LNCaP clone FGC (cell line): ENCODE measurements around the gene RADIL.

Source experiments
- DNase-seq: peaks from one replicate; pipeline ENCODE4 v3.0.0-alpha.2; 2011; ENCODE audit warnings: low read depth
- H3K4me3 ChIP-seq: 2 replicates; pipeline ENCODE4 v1.5.1; 2011; ENCODE audit warnings: mild to moderate bottlenecking, low read depth, low read length, control low read depth
- CTCF ChIP-seq: IDR thresholded peaks from 2 replicates; pipeline ENCODE4 v1.5.1; 2012; ENCODE audit warnings: mild to moderate bottlenecking; ENCODE audit not compliant: control insufficient read depth, insufficient read depth; ENCODE audit errors: extremely low read depth

The RADIL gene, protein sequence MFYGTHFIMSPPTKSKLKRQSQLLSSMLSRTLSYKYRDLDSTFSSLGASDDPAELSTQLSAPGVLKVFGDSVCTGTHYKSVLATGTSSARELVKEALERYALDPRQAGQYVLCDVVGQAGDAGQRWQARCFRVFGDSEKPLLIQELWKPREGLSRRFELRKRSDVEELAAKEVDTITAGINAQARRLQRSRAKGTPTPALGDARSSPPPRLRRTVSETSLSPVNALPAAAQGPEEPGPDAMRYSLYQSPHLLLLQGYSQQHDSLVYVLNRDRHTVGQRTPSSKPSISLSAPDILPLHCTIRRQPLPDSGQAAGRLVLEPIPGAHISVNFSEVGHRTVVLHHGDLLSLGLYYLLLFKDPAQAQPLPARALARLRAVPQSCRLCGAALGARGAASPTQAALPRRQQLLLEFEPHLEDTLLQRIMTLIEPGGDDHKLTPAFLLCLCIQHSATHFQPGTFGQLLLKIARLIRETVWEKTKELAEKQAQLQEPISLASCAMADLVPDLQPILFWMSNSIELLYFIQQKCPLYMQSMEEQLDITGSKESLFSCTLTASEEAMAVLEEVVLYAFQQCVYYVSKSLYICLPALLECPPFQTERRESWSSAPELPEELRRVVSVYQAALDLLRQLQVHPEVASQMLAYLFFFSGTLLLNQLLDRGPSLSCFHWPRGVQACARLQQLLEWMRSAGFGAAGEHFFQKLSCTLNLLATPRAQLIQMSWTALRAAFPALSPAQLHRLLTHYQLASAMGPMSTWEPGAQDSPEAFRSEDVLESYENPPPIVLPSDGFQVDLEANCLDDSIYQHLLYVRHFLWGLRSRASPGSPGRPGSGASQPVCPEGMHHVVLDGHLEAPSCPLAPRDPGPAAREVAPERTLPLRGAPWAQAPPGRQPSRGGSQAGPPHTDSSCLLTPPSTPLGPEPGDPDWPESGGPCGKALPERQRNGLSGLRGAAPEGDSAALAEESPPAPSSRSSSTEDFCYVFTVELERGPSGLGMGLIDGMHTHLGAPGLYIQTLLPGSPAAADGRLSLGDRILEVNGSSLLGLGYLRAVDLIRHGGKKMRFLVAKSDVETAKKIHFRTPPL

GRCh38 chr7:4883372-4884144, at the start of gene RADIL:
Gene RADIL (minus strand): TSS chr7:4883716. CDS start chr7:4878139, 5,577 bp downstream.
- DNase-seq = peak; percentile 56
- peak within 1 kb of the TSS; percentile 43 for H3K4me3 ChIP-seq
- TF ChIP-seq CTCF = peak; percentile 74

GRCh38 chr7:4931943-4932342, 48.4 kb upstream of the RADIL start:
- no peak for DNase-seq
- no peak for TF ChIP-seq CTCF
- no peak overlapping the region for H3K4me3 ChIP-seq

- no peak for DNase-seq
- no peak for TF ChIP-seq CTCF
- H3K4me3 ChIP-seq = no peak overlapping the region
Observed at GRCh38 chr7:4929005-4929404, 45.5 kb upstream of the RADIL start.

- H3K4me3 ChIP-seq = no peak overlapping the region
- no peak for DNase-seq
- TF ChIP-seq CTCF = no peak
Observed at GRCh38 chr7:4928445-4928844, 44.9 kb upstream of the RADIL start.

DNA sequence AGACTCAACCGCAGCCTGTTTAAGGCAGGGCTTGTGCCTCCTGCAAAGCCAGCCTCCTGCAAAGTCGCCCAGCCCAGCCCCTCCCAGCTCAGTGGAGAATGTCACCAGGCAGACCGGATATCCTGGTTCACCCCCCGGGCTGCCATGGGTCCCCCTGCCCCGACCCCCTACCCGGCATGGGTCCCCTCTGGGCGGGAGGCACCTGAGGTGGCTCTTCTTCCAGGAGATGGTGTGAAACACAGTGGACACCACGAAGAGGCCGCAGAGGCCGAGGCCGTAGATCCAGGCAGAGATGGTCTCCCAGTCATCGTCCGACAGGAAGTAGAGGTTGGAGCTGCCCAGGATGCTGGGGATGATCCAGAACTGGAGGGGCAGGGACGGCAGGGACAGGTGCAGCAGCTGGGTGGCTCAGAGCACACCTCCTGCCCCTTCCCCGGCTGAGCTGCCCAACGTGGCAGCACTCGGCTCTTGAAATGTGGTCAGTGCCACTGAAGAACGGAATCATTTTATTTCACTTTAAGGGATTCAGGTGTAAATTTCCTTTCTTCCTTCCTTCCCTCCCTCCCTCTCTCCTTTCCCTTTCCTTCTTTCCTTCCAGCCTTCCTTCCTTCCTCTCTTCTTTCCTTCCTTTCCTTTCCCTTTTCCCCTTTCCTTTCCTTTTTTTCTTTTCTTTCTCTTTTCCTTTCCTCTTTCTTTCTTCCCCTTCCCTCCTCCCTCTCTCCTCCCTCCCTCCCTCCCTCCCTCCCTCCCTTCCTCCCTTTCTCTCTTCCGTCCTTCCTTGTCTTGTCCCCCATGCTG, 36.7 kb upstream of the RADIL start:
- no peak overlapping the region for H3K4me3 ChIP-seq
- TF ChIP-seq CTCF = no peak
- DNase-seq = no peak

GRCh38 chr7:4916113-4916512, 32.6 kb upstream of the RADIL start:
- no peak overlapping the region for H3K4me3 ChIP-seq
- DNase-seq = no peak
- TF ChIP-seq CTCF = no peak
